Transverse colon (tissue), 3 donors: Measurements from ENCODE around the gene CAPN12.

Source experiments
- POLR2A ChIP-seq: fragments of 450-650 bp; IDR thresholded peaks from one replicate; pipeline ENCODE4 v1.6.1; 2016; ENCODE audit warnings: antibody characterized with exemption, mild to moderate bottlenecking, moderate library complexity
- TF ChIP-seq, protein P1 (sequence below), 5 experiments: fragments of 200-600 bp in 3 of 5; fragments of 450-650 bp in 2 of 5; sonication (generic) in 3 of 5; IDR thresholded peaks; 1 replicate in 2 of 5; 2 replicates in 3 of 5; pipeline ENCODE4 v1.5.1; 2016 to 2017; ENCODE audit warnings: antibody characterized with exemption in 5 of 5, inconsistent platforms in 3 of 5, mild to moderate bottlenecking in 2 of 5, moderate library complexity in 1 of 5

- TF ChIP-seq POLR2A: no peak
- TF ChIP-seq, protein P1, sequence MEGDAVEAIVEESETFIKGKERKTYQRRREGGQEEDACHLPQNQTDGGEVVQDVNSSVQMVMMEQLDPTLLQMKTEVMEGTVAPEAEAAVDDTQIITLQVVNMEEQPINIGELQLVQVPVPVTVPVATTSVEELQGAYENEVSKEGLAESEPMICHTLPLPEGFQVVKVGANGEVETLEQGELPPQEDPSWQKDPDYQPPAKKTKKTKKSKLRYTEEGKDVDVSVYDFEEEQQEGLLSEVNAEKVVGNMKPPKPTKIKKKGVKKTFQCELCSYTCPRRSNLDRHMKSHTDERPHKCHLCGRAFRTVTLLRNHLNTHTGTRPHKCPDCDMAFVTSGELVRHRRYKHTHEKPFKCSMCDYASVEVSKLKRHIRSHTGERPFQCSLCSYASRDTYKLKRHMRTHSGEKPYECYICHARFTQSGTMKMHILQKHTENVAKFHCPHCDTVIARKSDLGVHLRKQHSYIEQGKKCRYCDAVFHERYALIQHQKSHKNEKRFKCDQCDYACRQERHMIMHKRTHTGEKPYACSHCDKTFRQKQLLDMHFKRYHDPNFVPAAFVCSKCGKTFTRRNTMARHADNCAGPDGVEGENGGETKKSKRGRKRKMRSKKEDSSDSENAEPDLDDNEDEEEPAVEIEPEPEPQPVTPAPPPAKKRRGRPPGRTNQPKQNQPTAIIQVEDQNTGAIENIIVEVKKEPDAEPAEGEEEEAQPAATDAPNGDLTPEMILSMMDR (IDR thresholded peaks at IDR 0.05): no peak
Observed at GRCh38 chr19:38721979-38722773, 22.1 kb downstream of the CAPN12 start.
